Aorta (tissue), 5 donors: ENCODE data around the gene CMTM3. TPM values are rescaled to one million over a fixed set of nuclear protein-coding genes. Genes with fewer than 3 reads are reported as not detected.
A peak's percentile ranks its signal among the peaks of the same experiment; 100 is the strongest.
"Not testable (repeated sequence)": the region's sequence is repeated elsewhere in the genome, so short reads cannot be mapped to it uniquely, and the experiment has no call there.

Source experiments
- ATAC-seq: fragments of 200-7000 bp; cut with Tn5 transposase; one replicate; pipeline ENCODE4 v1.9.1; 2022; ENCODE audit warnings: moderate library complexity; ENCODE audit not compliant: low FRiP score
- DNase-seq, 2 donors: peaks; one replicate each; pipeline ENCODE4 v3.0.0-alpha.2; 2020
- H3K27ac ChIP-seq, 2 donors: one replicate each; pipeline ENCODE4 v1.5.1; 2013; ENCODE audit warnings: low read length in 2 of 2, mild to moderate bottlenecking in 2 of 2, moderate library complexity in 2 of 2, control low read depth in 1 of 2, inconsistent platforms in 1 of 2, low read depth in 1 of 2
- H3K27me3 ChIP-seq, 2 donors: one replicate each; pipeline ENCODE4 v1.6.1; 2013; ENCODE audit warnings: control low read depth in 1 of 2, low read length in 1 of 2, mild to moderate bottlenecking in 1 of 2, moderate library complexity in 1 of 2; ENCODE audit not compliant: insufficient read depth in 2 of 2, control insufficient read depth in 1 of 2
- H3K36me3 ChIP-seq, 2 donors: one replicate each; pipeline ENCODE4 v1.6.1; 2013; ENCODE audit warnings: control low read depth in 1 of 2, low read length in 1 of 2, mild to moderate bottlenecking in 1 of 2; ENCODE audit not compliant: insufficient read depth in 2 of 2, control insufficient read depth in 1 of 2
- H3K4me1 ChIP-seq, 2 donors: one replicate each; pipeline ENCODE4 v1.6.1; 2013; ENCODE audit warnings: low read length in 2 of 2, control low read depth in 1 of 2, mild to moderate bottlenecking in 1 of 2, moderate library complexity in 1 of 2; ENCODE audit not compliant: insufficient read depth in 2 of 2, control insufficient read depth in 1 of 2
- H3K4me3 ChIP-seq, 2 donors: one replicate each; pipeline ENCODE4 v1.5.1; 2013; ENCODE audit warnings: low read length in 2 of 2, control low read depth in 1 of 2, mild to moderate bottlenecking in 1 of 2
- H3K9me3 ChIP-seq: one replicate; pipeline ENCODE4 v1.6.1; 2013; ENCODE audit warnings: mild to moderate bottlenecking, low read length; ENCODE audit not compliant: control insufficient read depth
- WGBS, 2 donors: extraction: QIAGEN DNeasy Blood & Tissue Kit; methylation state at CpG; one replicate each; pipeline ENCODE4 v1.1.7; 2013; 5-methylcytosine and 5-hydroxymethylcytosine counted together
- intact Hi-C, 2 donors: fragments of 100-400 bp; cut with DNase I; formaldehyde crosslinking; loops; one replicate each; pipeline versions ENCODE4 v1.14.2 to v1.15.0; 2022
- polyA plus RNA-seq, 2 donors: library from polyadenylated mRNA; stranded (reverse); fragments of 200-250 nt; gene quantifications; one replicate each; pipeline ENCODE4 v1.2.3, GENCODE V29; 2013
- total RNA-seq, 2 donors: library from RNA; stranded (reverse); fragmentation: NEBNext Ultra II Directional; extraction: Animal tissue kit (Norgen Biotek cat#: 25700); gene quantifications; one replicate each; pipeline ENCODE4 v1.2.1, GENCODE V29; 2021
- donor health status: healthy with polysubstance abuse.
- donor health status: Bipolar disorder and iron deficiency.
- donor health status: DM: no; HTN: no; CAD: no.
- donor health status: DM: no; HTN: no; CAD: no.
- donor health status: DM: yes; HTN: yes; CAD: no.

Gene CMTM3
- total and polyA plus RNA-seq, 4 donors, result 24.9 to 49.1 (median 29.7) TPM

DNA sequence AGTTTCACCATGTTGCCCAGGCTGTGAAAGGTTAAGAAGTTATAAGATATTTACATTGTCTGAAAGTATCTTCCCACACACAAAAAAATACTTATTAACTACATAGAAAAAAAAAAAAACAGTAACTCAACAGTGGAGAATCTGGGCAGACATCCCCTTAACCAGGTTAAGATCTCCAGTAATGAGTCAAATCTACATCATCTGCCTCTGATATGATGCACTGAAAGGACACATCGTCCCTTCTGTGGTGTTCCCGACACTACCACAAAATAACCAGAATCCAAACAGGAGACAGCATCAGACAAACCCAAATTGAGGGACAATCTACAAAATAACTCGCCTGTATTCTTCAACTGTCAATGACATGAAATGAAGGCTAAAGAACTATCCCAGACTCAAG is 52.0 kb downstream of the CMTM3 start:
- Histone ChIP-seq H3K27me3 (no peaks in the 10 kb centered on the region), H3K36me3 (no peaks in the 10 kb centered on the region), H3K9me3 (no peaks in the 10 kb centered on the region), H3K4me1 (no peaks in the 10 kb centered on the region), H3K4me3 (no peak overlapping the region), H3K27ac (no peak overlapping the region)
- 97% methylated on average over 3 of the region's 3 CpGs for WGBS, 2 donors
- ATAC-seq (no peak), DNase-seq (no peak)
- intact Hi-C loops, result no loop called here

GRCh38 chr16:66658143-66658859 is 53.8 kb downstream of the CMTM3 start:
- H3K4me3 ChIP-seq, result no peak overlapping the region
- no peak for ATAC-seq
- WGBS, 2 donors, result 66 to 70% methylated on average over 6 of the region's 6 CpGs
- H3K4me1 ChIP-seq, result no peaks in the 10 kb centered on the region
- H3K27ac ChIP-seq, result no peak overlapping the region
- no peaks in the 10 kb centered on the region for H3K9me3 ChIP-seq
- intact Hi-C loops, result no loop called here
- H3K36me3 ChIP-seq, result no peaks in the 10 kb centered on the region
- no peak for DNase-seq
- H3K27me3 ChIP-seq, result no peaks in the 10 kb centered on the region

GRCh38 chr16:66658860-66659190 is 54.3 kb downstream of the CMTM3 start:
- DNase-seq, result no peak
- Histone ChIP-seq H3K4me3 (no peak overlapping the region), H3K9me3 (no peaks in the 10 kb centered on the region), H3K27me3 (no peaks in the 10 kb centered on the region), H3K4me1 (no peaks in the 10 kb centered on the region), H3K36me3 (no peaks in the 10 kb centered on the region), H3K27ac (no peak overlapping the region)
- intact Hi-C loops, result no loop called here
- 98 to 100% methylated on average over 5 of the region's 5 CpGs for WGBS, 2 donors
- no peak for ATAC-seq

- peak overlapping the region in 1 of 2 donors; percentile 45 for H3K27ac ChIP-seq
- WGBS, 2 donors, result 20 to 21% methylated on average over 9 of the region's 9 CpGs
- intact Hi-C loops, result loop anchor here in 1 of 2 donors (5.0 kb wide), 2 partner anchors 57 to 92 kb away; partner anchors contain the start of gene DYNC1LI2
- H3K4me3 ChIP-seq, result no peak overlapping the region
- H3K36me3 ChIP-seq, result no peaks in the 10 kb centered on the region
- DNase-seq (peak; percentile 81 to 83), ATAC-seq (peak; percentile 89)
- H3K27me3 ChIP-seq, result no peaks in the 10 kb centered on the region
- no peaks in the 10 kb centered on the region for H3K9me3 ChIP-seq
- no peaks in the 10 kb centered on the region for H3K4me1 ChIP-seq
Observed at GRCh38 chr16:66660422-66661209, 56.1 kb downstream of the CMTM3 start.

DNA sequence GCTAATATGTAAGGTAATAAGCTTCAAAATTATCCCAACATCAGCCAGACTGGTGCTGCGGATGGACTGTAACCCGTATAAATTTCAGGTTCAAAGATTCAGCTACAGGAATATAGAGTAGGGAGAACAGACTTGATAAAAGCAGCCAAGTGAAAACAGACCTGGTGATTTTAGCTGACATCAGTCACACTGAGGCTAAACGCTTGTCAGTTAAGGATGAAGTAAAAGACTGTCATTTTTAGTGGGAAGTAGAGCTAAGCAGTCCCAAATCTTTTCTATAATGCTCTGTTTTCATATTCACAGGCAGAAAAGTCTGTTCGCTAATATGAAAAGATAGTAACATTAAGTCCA is 56.7 kb downstream of the CMTM3 start:
- Histone ChIP-seq H3K4me3 (no peak overlapping the region), H3K9me3 (no peaks in the 10 kb centered on the region), H3K36me3 (no peaks in the 10 kb centered on the region), H3K27me3 (no peaks in the 10 kb centered on the region), H3K27ac (peak overlapping the region in 1 of 2 donors; percentile 14), H3K4me1 (no peaks in the 10 kb centered on the region)
- DNase-seq (no peak), ATAC-seq (no peak)
- intact Hi-C loops, result loop anchor here in 1 of 2 donors (5.0 kb wide), 2 partner anchors 56 to 91 kb away; partner anchors contain the start of gene DYNC1LI2
- 71 to 79% methylated on average over 4 of the region's 4 CpGs for WGBS, 2 donors

- WGBS, 2 donors, result 50 to 55% methylated on average over 6 of the region's 6 CpGs
- DNase-seq, ATAC-seq, H3K4me1 ChIP-seq, H3K4me3 ChIP-seq, H3K9me3 ChIP-seq, H3K27me3 ChIP-seq, H3K36me3 ChIP-seq: not testable (repeated sequence)
- peak overlapping the region in 1 of 2 donors; percentile 68 for H3K27ac ChIP-seq
- intact Hi-C loops, result loop anchor here in 1 of 2 donors (5.0 kb wide), 2 partner anchors 55 to 90 kb away; partner anchors contain the start of gene DYNC1LI2
Observed at GRCh38 chr16:66661671-66662346, 57.3 kb downstream of the CMTM3 start.

DNA sequence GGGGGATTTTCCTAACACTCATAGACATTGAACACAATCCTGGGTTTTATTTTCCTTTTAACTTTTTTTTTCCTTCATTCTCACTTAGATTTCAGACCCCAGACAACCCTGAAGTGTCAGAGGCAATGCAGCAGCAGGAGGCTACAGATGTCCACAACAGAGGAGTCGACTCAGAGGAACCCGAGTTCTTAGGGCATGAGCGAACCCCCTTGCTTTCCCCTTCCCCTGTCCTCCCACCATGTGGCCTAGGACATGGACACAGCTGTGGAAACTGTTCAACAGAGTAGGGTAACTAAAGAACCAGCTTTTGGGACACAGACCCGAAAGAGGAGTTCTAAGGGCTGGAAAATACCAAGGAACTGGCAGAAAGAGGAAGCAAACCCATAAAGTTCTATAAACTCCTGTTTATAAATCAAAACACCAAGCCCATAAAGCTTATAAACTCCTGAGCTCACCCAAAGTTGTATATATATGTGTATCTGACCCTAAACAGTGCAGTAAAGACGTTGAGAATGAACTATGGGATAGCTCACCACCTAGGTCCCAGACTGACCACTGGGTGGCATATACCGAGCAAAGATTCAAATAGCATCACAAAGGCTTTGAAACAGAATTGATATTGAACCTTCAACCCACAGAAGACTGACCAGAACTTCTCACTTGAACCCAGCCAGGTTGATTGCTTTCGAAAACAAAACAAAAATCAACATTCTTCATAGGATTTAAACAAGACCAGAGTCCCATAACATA is 58.1 kb downstream of the CMTM3 start:
- H3K27ac ChIP-seq, result peak overlapping the region; percentile 51 to 68
- DNase-seq (no peak), ATAC-seq (peak; percentile 70)
- 63 to 69% methylated on average over 7 of the region's 7 CpGs for WGBS, 2 donors
- no peak overlapping the region for H3K4me3 ChIP-seq
- H3K4me1 ChIP-seq, result no peaks in the 10 kb centered on the region
- H3K36me3 ChIP-seq, result no peaks in the 10 kb centered on the region
- intact Hi-C loops, result loop anchor here in 1 of 2 donors (5.0 kb wide), 2 partner anchors 55 to 90 kb away; partner anchors contain the start of gene DYNC1LI2
- H3K9me3 ChIP-seq, result no peaks in the 10 kb centered on the region
- no peaks in the 10 kb centered on the region for H3K27me3 ChIP-seq
